Vagina (tissue), 2 donors: Measurements from ENCODE around the gene GRIK4. TPM values are rescaled to one million over a fixed set of nuclear protein-coding genes. Genes with fewer than 3 reads are reported as not detected.

ENCODE experiments used
- DNase-seq, 2 donors: peaks; one replicate each; pipeline ENCODE4 v3.0.0-alpha.2; 2017; ENCODE audit errors: extremely low spot score in 2 of 2
- H3K27ac ChIP-seq: fragments of 200-600 bp; sonication (generic); one replicate; pipeline ENCODE4 v1.5.1; 2019
- H3K27me3 ChIP-seq: fragments of 200-600 bp; sonication (generic); one replicate; pipeline ENCODE4 v1.5.1; 2019
- H3K36me3 ChIP-seq, 2 donors: fragments of 200-600 bp; sonication (generic); one replicate each; pipeline ENCODE4 v1.5.1; 2017 to 2019
- H3K4me1 ChIP-seq: fragments of 200-600 bp; sonication (generic); one replicate; pipeline ENCODE4 v1.5.1; 2019
- H3K4me3 ChIP-seq, 2 donors: fragments of 200-600 bp; sonication (generic); 1 replicate in 1 of 2; 2 replicates in 1 of 2; pipeline ENCODE4 v1.5.1; 2016 to 2019
- H3K9me3 ChIP-seq: fragments of 200-600 bp; sonication (generic); one replicate; pipeline ENCODE4 v1.5.1; 2019
- CTCF ChIP-seq, 3 experiments: fragments of 450-650 bp in 2 of 3; fragments of 200-600 bp in 1 of 3; sonication (generic) in 1 of 3; IDR thresholded peaks; one replicate each; pipeline ENCODE4 v1.5.1; 2017 to 2019; ENCODE audit warnings: antibody characterized with exemption in 3 of 3, mild to moderate bottlenecking in 2 of 3, moderate library complexity in 2 of 3
- POLR2A ChIP-seq, 2 donors: fragments of 450-650 bp; IDR thresholded peaks; one replicate each; pipeline ENCODE4 v1.6.1; 2017; ENCODE audit warnings: antibody characterized with exemption in 2 of 2, mild to moderate bottlenecking in 2 of 2, moderate library complexity in 2 of 2
- POLR2AphosphoS5 ChIP-seq, 2 donors: sonication (generic); formaldehyde crosslinking; IDR thresholded peaks; one replicate each; pipeline ENCODE4 v1.9.0; 2017; ENCODE audit warnings: antibody characterized with exemption in 2 of 2, mild to moderate bottlenecking in 2 of 2, low read depth in 1 of 2; ENCODE audit not compliant: insufficient read depth in 1 of 2
- intact Hi-C: fragments of 100-400 bp; cut with DNase I; formaldehyde crosslinking; loops from one replicate; pipeline ENCODE4 v1.15.1; 2023
- total RNA-seq: library from RNA; depleted of rRNA; stranded (reverse); fragments of >200 nt; gene quantifications from one replicate; pipeline ENCODE4 v1.2.3, GENCODE V29; 2016

Gene GRIK4
- total RNA-seq, 1 donor from 2014 or later: 0.25 TPM

- Histone ChIP-seq H3K36me3 (no peaks in the 10 kb centered on the region), H3K4me3 (no peak overlapping the region), H3K9me3 (no peaks in the 10 kb centered on the region), H3K27me3 (no peaks in the 10 kb centered on the region), H3K4me1 (peaks cover 12% of the 10 kb centered on the region), H3K27ac (no peak overlapping the region)
- TF ChIP-seq CTCF (IDR thresholded peaks at IDR 0.05) (no peak), POLR2A (IDR thresholded peaks at IDR 0.05) (no peak), POLR2AphosphoS5 (IDR thresholded peaks at IDR 0.05; ENCODE audit: insufficient read depth in 1 of 2, low read depth in 1 of 2) (no peak)
- no peak for DNase-seq
- intact Hi-C loops: no loop called here
Observed at GRCh38 chr11:120988603-120989002, 477.1 kb downstream of the GRIK4 start.

- intact Hi-C loops: no loop called here
- H3K4me1 ChIP-seq: no peaks in the 10 kb centered on the region
- H3K9me3 ChIP-seq: no peaks in the 10 kb centered on the region
- no peak overlapping the region for H3K4me3 ChIP-seq
- H3K36me3 ChIP-seq: no peaks in the 10 kb centered on the region
- no peak for DNase-seq
- no peak overlapping the region for H3K27ac ChIP-seq
- no peaks in the 10 kb centered on the region for H3K27me3 ChIP-seq
- no peak for TF ChIP-seq POLR2A (IDR thresholded peaks at IDR 0.05)
Observed at GRCh38 chr11:120991830-120992686, 480.5 kb downstream of the GRIK4 start.

- H3K27me3 ChIP-seq: no peaks in the 10 kb centered on the region
- no peak for TF ChIP-seq POLR2A (IDR thresholded peaks at IDR 0.05)
- TF ChIP-seq CTCF (IDR thresholded peaks at IDR 0.05): no peak
- TF ChIP-seq POLR2AphosphoS5 (IDR thresholded peaks at IDR 0.05; ENCODE audit: insufficient read depth in 1 of 2, low read depth in 1 of 2): no peak
- no peaks in the 10 kb centered on the region for H3K4me1 ChIP-seq
- H3K36me3 ChIP-seq: no peaks in the 10 kb centered on the region
- H3K4me3 ChIP-seq: no peak overlapping the region
- no peaks in the 10 kb centered on the region for H3K9me3 ChIP-seq
- intact Hi-C loops: no loop called here
- no peak overlapping the region for H3K27ac ChIP-seq
- DNase-seq: no peak
Observed at GRCh38 chr11:120994091-120994859, 482.7 kb downstream of the GRIK4 start.

- Histone ChIP-seq H3K9me3 (no peaks in the 10 kb centered on the region), H3K36me3 (no peaks in the 10 kb centered on the region), H3K4me3 (no peak overlapping the region), H3K4me1 (no peaks in the 10 kb centered on the region), H3K27me3 (no peaks in the 10 kb centered on the region), H3K27ac (no peak overlapping the region)
- no peak for TF ChIP-seq POLR2A (IDR thresholded peaks at IDR 0.05)
- no peak for TF ChIP-seq CTCF (IDR thresholded peaks at IDR 0.05)
- no peak for TF ChIP-seq POLR2AphosphoS5 (IDR thresholded peaks at IDR 0.05; ENCODE audit: insufficient read depth in 1 of 2, low read depth in 1 of 2)
- intact Hi-C loops: no loop called here
- no peak for DNase-seq
Observed at GRCh38 chr11:120995184-120995583, 483.6 kb downstream of the GRIK4 start.

GRCh38 chr11:120996973-120997372, 485.4 kb downstream of the GRIK4 start:
- DNase-seq: no peak
- no peak overlapping the region for H3K4me3 ChIP-seq
- no peaks in the 10 kb centered on the region for H3K4me1 ChIP-seq
- no peak overlapping the region for H3K27ac ChIP-seq
- TF ChIP-seq CTCF (IDR thresholded peaks at IDR 0.05): no peak
- TF ChIP-seq POLR2A (IDR thresholded peaks at IDR 0.05): no peak
- TF ChIP-seq POLR2AphosphoS5 (IDR thresholded peaks at IDR 0.05; ENCODE audit: insufficient read depth in 1 of 2, low read depth in 1 of 2): no peak
- no peaks in the 10 kb centered on the region for H3K9me3 ChIP-seq
- intact Hi-C loops: no loop called here
- no peaks in the 10 kb centered on the region for H3K27me3 ChIP-seq
- H3K36me3 ChIP-seq: no peaks in the 10 kb centered on the region
